DLD1 (cell line): ENCODE measurements around the gene VDR.

Source experiments
- in situ Hi-C: cut with HindIII; loops from 2 replicates; pipeline ENCODE4 v1.10.0; 2017; ENCODE audit warnings: low sequenced_read_pairs

VDR gene

DNA sequence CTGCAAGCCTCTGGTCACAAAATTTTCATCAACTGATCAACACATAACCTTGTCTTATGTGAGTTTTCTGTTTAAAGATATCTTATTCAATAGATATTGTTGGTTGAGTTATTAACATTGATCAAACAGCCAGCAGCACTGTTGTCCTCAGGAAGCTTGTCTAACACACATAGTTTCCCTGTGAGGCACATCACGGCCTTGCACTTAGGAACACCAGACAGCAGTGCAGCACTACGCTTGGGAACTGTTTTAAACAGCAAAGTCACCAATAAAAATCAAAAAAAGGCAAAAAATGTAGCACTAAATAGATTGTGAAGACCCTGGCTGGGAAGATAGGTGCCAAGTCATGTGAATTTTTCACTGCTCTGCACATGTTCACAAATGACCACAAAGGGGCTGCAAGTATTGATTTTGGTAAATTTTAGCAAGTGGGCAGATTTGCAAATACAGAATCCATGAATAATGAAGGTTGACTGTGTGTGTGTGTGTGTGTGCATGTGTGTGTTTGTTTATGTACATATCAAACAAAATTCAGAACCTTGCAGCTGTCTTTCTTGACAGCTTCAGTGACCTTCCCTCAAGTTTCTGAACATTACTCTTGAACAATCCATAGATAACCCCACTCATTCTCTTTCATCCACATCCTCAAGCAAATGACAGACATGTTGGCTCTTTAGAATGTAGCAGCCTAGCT is 28.9 kb downstream of the VDR start:
- in situ Hi-C loops: no loop called here

DNA sequence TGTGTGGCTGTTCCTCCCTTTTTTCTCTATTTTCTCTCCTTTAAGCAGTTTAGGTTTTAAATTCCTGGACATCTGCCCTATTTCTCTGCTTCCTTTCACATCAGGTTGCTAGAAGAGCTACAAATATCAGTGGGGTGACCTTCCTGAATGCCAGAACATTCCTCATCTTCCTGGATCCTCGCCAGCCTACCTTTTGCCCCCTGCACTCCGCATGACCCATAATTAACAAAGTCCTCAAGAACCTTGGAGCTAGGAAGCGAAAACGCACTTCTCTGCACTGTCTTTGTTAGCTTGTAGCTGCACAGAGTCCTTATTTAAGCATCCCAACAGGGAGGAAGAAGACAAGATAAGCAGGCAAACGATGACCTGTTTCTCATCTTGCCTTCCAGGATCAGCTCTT is 30.5 kb downstream of the VDR start:
- in situ Hi-C loops: no loop called here

DNA sequence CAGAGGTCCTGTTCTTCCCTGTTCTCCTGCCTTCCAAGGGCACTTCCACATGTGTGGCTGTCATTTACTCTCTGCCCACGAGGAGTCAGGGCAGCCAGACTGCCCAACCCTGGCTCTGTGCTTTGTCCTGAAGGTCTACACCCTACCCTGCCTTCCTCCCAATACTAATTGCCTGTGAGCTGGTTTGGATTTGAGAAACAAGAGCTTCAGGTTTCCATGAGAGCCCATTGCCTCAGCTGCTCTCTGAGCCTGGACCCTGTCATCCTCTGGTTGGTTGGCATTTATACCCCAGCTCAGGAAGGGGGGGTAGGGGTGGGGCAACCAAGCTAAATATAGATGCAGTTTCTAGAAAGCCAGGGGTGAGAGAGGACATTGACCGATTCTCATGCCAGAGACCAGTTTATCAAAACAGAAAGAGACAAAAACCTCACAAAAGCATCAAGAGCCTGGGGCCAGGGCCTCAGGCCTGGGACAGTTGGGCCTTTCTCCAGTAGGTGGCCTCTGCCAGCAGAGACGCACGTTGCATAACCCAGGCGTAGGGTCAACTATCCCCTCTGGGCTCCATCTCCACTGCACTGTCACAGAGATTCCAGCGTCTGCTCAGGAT is 34.5 kb downstream of the VDR start:
- in situ Hi-C loops: no loop called here

DNA sequence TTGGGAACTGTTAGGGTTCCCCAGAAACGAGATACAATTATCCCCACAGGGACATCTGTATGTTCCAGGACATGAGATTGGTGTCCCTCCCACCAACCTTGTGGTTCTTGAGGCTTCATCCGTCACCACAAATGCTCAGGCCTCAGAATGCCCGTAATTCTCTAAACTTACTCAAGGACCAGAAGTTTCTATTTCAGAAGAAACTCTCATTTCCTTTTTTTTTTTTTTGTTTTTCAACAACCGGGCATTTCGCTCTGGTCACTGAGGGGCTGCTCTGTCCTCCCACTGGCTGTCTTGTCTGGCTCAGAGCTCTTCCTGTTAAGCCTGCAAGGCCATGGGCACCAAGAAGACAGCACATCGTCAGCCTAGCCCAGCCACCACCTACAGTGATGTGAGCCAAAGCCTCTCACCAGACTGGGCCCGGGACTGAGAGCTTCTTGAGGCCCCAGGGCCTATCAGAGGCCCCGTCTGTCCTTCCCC is 36.2 kb downstream of the VDR start:
- in situ Hi-C loops: no loop called here

DNA sequence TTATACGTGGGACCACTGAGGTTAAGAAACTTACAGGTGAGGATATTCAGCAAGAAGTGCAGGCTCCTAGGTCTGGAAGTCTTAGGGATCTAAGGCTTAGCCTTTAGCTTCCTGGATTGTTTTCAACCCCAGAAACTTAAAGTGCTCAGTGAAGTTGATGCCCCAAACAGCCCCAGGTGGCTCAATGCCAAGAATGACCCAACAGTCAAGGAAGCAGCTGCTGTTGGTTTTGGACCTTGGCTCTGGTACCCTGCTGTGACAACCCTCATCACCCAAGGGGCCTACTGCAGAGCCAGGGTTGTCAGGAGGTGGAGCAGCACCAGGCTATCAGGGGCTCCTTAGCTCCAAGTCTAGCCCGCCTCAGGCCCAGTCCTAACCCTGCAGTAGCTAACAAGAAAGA is 36.8 kb downstream of the VDR start:
- in situ Hi-C loops: no loop called here

DNA sequence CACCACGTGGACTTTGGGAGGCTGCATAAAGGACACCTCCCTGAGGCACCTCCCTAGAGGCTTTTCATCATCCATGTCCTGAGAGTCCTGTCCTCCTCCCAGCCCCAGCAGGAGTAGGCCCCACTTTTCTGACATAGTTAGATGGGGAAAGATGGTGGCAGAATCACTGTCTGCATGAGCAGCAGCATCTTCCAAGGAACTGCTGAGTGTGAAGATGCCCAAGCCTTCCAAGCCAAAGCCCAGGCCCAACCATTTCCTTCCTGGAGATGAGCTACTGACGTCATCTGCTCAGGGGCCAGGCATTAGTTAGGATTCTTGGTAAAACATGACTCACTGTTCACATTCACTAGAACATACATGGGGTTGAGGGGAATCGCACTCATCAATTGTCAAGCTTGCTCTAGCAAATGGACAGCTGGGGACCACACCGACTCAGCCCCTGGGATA is 37.3 kb downstream of the VDR start:
- in situ Hi-C loops: no loop called here

DNA sequence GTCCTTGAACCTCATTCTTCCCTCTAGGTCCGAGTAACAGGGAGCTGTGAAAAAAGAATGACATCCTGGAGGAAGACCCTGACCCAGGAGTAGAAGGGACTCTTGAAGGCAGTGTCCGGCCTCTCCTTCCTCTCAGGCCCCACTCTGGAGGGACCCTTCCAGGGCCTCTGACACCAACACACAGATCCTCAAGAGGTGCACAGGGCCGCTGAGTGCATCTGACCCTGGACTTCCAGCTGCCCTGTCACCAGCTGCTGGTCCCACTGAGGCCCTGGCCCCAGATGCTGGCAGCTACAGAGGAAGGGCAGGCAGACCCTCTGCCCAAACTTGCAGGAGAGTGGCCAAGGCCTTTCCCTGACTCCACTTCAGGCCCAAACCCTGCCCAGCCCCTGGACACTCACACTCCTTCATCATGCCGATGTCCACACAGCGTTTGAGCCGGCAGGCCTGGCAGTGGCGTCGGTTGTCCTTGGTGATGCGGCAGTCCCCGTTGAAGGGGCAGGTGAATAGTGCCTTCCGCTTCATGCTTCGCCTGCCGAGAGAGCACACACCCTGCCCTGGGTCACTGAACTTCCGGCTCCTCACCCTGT is 40.1 kb downstream of the VDR start:
- in situ Hi-C loops: no loop called here

DNA sequence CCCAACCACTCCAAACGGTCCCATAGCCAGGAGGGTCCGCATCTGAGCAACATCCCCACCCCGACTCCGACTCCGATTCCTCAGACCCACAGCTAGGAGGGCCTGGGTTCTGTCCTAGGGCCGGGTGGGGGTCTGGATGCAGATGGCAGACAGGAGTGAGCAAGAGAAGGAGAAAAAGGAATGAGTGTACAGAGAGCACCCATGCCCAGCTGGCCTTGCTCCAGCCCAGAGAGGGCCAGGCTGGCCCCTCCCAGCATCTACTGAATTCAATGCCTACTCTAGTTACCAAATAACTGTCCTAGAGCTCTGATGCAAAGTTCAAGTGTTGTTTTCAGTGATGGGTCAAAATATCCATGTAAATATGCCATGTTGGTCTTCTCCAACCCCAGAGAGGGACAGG is 40.8 kb downstream of the VDR start:
- in situ Hi-C loops: no loop called here

DNA sequence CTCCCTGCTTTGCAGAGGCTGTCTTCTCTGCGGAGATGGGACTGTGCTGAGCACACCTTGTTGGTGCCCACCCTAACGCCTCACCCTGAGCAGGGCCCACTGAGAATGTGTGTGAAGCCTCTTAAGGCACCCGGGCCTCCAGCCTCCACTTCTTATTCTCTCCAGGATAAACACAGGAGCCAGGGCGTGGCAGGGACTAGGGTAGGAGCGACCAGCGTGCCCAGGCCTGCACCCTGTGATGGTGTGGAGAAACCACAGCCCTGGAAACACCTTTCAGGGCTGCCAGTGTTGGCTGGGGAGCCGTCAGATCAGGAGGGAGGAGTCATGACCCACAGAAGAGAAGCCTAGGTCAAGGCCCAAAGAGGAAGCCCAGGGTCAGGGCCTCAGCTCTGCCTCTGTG is 41.3 kb downstream of the VDR start:
- in situ Hi-C loops: no loop called here

DNA sequence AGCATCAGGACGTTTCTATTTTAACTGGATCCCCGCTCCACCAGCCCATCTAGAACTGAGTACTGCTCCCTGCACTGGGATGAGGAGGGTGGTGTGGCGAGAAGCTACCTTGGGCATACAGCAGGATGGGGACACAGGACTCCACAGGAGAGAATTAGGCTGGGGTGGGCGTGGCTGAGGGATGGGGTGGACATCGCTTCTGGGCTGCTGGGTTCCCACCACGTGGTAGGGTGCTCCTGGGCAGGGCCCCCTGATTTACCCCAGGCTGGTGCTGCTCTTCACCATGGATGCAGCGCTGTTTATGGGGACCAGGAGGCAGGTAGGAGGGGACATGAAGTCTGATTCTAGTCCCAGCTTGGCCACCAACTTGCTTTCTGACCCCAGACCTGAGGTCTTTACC is 41.9 kb downstream of the VDR start:
- in situ Hi-C loops: no loop called here

DNA sequence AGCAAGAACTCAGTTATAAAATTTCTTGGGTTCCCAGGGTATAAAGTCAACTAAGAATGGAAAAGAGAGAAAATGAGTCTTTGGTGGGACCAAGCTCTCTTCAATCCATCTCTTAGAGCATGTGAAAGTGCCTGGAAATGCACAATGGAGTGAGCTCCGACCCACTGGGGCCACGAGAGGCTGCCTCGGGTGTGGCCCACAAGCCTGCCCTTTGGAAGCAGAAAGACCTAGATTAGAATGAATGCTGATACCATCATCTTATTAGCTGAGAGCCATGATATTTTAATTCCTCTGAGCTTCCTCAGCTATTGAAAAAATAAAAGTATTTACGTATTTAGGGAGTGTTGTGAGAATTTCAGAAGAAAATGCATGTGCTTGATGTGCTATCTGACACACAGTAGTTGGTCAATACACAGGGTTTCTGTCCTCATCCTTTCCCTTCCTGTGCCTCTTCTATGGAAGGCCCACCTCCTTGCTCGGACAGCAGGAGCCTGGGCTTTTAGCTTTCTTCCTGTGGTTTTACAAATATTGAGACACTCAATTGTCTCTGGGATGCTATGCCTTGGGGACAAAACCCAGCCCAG is 42.5 kb downstream of the VDR start:
- in situ Hi-C loops: no loop called here

DNA sequence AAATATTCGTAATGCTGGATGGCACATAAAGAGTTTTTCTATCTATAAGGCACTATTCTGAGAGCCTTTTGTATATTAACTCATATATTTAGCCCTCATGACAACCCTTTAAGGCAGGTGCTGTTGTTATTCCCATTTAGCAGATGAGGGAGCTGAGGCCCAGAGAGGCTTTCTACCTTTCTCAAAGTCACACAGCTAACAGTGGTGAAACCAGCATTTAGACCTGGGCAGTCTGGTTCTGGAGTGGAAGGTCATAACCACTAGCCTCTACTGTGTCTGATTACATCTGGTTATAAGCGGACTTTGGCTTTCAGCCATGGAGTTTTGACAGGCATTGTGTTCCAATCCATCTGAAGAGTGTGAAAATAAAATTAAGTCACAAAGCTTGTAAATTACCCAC is 43.9 kb downstream of the VDR start:
- in situ Hi-C loops: no loop called here

DNA sequence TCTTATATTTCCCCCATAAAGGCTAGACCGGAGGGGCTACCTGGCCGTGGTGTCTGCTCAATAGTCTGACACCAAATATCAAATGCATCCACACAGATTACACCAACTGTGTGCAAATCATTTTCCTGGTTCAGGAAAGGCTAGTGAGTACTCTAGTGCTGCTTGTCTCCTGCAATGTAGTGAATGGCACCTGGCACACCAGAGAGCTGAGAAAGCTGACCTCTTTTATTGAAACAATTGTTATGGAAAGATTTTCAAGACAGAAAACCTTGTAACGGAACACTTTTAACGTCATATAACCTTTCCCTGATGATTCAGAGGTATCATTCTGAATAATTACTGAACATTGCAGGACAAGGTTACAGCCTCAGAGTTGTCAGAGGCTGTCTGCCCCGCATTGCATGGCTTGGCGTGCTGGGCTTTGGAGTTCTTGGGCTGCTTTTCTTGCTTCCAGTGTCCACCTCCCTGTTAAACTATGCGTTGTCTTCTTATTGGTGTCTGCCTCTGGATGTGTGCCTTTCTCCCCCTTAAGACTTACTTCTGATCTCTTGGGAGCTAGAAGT is 44.4 kb downstream of the VDR start:
- in situ Hi-C loops: no loop called here

DNA sequence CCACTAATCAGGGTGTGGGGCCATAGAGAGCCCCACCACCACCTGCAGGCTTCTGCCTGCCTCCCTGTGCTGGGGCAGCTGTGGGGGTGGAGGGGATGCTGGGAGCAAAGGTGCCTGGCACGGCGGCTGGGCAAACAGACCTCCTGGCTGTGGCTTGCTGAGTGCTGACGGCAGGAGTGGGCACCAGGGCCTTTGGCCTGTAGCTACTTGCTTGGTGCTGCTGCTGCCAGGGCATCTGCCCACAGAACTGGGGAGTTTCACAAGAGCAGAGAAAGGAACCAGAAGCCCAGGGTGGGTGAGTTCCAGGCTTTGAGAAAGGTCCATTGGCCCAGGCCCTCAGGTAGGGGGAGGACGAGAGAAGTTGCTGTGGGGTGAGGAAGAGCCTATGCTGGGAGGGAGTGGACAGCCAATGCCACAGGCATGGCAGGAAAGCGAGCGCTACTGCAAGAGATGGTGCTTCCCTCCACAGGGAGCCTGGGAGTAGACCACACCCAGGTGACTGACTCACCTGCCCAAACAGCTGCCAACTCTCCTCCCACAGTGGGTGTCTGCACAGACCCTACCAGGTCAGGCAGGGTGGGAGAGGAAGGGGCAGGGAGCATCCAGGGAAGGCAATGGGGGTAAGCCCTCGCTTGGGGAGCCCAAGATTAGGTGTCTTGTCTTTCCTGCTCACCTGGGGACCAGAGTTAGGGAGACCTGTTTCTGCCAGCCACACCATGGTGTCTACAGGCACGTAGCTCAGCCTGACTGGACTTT is 46.1 kb downstream of the VDR start:
- in situ Hi-C loops: no loop called here

DNA sequence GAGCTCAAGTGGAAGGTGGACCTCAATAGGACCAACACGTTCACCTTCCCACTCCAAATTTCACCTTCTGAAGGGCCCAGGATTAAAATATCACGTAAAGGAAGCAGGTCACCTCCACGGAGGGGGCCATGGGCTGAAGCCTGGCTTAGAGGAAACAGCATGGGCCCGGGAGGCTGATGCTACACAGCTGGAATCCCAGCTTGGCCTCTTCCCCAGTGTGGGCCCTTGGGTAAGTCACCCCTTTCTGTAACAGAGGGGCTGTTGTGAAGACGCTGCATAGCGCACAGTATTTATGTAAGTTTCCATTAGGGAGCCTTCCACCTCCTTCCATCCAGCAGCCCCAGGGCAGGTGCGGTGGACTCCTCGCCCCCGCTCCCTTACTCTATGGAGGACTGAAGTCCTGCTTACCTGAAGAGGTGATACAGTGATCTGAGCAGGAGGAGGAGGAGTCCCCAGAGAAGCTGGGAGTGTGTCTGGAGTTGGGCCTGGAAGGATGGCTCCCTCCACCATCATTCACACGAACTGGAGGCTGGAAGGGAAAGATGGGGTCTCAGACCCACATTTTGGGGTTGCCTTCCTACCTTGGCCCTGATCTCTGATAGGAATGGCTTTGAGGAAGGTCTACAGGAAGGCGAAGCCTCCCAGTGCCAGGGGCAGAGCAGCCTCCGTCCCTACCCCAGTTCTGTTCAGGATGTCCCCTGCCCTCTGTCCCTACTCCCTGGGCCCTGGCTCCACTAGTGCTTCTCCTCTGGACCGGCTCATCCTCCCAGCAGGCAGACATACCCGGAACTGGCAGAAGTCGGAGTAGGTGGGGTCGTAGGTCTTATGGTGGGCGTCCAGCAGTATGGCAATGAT is 47.8 kb downstream of the VDR start:
- in situ Hi-C loops: no loop called here

DNA sequence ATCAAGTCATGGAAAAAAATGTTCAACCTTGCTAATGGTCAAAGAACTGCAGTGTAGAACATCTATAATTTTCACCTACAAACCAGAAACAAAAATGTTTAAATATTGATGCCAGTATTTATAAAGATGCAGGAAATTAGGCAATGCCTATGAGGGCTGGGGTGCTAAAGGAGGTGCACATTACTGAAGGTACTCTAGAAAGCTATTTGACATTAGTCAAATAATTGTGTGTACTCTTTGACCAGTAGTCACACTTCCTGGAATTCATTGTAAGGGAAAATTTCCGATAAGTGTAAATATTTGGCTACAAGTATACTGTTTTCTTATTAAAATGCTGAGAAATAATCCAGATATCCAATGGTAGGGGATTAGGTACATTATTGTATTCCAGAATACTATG is 48.7 kb downstream of the VDR start:
- in situ Hi-C loops: no loop called here

DNA sequence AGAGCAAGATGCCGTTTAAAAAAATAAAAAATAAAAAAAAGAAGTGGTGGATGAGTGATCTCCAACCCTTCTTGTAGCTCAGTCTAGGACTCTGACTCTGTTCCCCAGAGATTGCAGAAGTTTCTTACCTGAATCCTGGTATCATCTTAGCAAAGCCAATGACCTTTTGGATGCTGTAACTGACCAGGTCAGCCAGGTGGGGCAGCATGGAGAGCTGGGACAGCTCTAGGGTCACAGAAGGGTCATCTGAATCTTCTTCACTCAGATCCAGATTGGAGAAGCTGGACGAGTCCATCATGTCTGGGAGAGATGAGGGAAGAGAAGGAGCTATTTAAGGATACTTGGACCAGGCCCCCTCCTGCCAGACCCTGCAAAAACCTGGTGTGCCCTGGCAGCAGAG is 49.3 kb downstream of the VDR start:
- in situ Hi-C loops: no loop called here

DNA sequence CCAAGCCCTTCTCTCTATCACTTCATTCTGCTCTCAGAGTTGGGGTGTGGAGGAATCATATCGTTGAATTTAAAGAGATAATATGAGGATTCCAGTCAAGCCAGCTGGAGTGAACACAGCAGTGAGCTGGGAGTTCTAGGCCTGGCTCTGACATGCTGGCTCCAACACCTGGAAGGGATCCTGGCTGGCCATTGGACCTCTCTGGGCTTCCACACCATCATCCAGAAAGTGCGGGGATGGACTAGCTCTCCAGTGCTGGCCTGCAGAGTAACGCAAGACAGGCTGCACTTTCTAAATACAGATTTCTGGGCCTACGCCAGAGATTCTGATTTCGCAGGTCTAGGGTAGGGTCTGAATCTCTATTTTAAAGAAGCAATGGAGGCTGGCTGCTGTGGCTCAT is 50.3 kb downstream of the VDR start:
- in situ Hi-C loops: no loop called here

DNA sequence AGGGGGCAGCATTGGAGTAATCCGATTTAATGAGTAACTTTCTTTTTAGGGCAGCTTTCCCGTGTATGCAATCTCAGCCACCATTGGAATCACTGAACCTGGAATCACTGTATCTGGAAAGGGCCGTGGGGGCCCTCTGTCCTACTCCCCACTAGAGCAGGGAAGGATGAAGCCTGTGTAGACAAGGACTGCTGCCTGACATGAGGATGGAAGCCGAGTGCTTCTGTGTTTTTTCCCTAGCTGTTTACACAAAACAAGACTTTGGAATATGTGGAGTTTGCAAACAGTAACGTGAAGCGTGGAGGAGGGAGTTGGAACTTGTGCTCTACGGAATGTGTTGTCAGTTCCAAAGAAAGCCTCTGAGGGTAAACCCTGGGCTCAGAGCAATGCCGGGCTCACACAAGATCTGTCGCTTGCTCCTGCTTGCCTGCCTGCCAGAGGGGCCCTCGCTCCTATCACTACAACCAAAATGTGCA is 52.7 kb downstream of the VDR start:
- in situ Hi-C loops: no loop called here
